PFSK-1 (cell line): ENCODE results near the gene SEZ6L2.

ENCODE experiments used
- FOXP2 ChIP-seq: optimal IDR thresholded peaks from 2 replicates; pipeline ENCODE3; 2011; ENCODE audit warnings: borderline replicate concordance, control low read depth, inconsistent platforms; ENCODE audit not compliant: insufficient read depth; ENCODE audit errors: extremely low read length, extremely low read depth
- POLR2AphosphoS5 ChIP-seq: IDR thresholded peaks from 2 replicates; pipeline ENCODE4 v1.6.1; 2012; ENCODE audit warnings: low read depth, mild to moderate bottlenecking, control low read depth, low read length, moderate library complexity
- REST ChIP-seq, 2 experiments: IDR thresholded peaks; 2 replicates each; pipeline versions ENCODE4 v1.6.1 to v1.8.0; 2011 to 2012; ENCODE audit warnings: low read depth in 2 of 2, low read length in 2 of 2, control low read depth in 1 of 2, inconsistent platforms in 1 of 2, mild to moderate bottlenecking in 1 of 2, moderate library complexity in 1 of 2; ENCODE audit not compliant: insufficient read depth in 1 of 2
- SIN3A ChIP-seq: IDR thresholded peaks from 2 replicates; pipeline ENCODE4 v1.6.1; 2012; ENCODE audit warnings: mild to moderate bottlenecking, low read length, moderate library complexity, borderline replicate concordance; ENCODE audit not compliant: insufficient read depth
- TAF1 ChIP-seq: IDR thresholded peaks from 2 replicates; pipeline ENCODE4 v1.6.1; 2012; ENCODE audit warnings: low read length, control low read depth, borderline replicate concordance; ENCODE audit not compliant: insufficient read depth

SEZ6L2 gene

GRCh38 chr16:29916979-29917378 is 17.6 kb upstream of the SEZ6L2 start:
- TF ChIP-seq POLR2AphosphoS5: no peak
- TF ChIP-seq TAF1: no peak
- TF ChIP-seq FOXP2: no peak
- TF ChIP-seq REST (IDR thresholded peaks at IDR 0.05; ENCODE audit: insufficient read depth in 1 of 2, low read depth in 2 of 2, low read length in 2 of 2): no peak
- no peak for TF ChIP-seq SIN3A

GRCh38 chr16:29915590-29916247 is 16.4 kb upstream of the SEZ6L2 start:
- TF ChIP-seq REST (IDR thresholded peaks at IDR 0.05; ENCODE audit: insufficient read depth in 1 of 2, low read depth in 2 of 2, low read length in 2 of 2): no peak
- TF ChIP-seq SIN3A: no peak
- no peak for TF ChIP-seq FOXP2
- no peak for TF ChIP-seq POLR2AphosphoS5
- TF ChIP-seq TAF1: no peak

GRCh38 chr16:29913514-29913913 is 14.2 kb upstream of the SEZ6L2 start:
- TF ChIP-seq POLR2AphosphoS5 (no peak), TAF1 (no peak), SIN3A (no peak), REST (IDR thresholded peaks at IDR 0.05; ENCODE audit: insufficient read depth in 1 of 2, low read depth in 2 of 2, low read length in 2 of 2) (no peak), FOXP2 (no peak)

GRCh38 chr16:29912087-29912486 is 12.7 kb upstream of the SEZ6L2 start:
- TF ChIP-seq REST (IDR thresholded peaks at IDR 0.05; ENCODE audit: insufficient read depth in 1 of 2, low read depth in 2 of 2, low read length in 2 of 2) (no peak), POLR2AphosphoS5 (no peak), FOXP2 (no peak), TAF1 (no peak), SIN3A (no peak)

- no peak for TF ChIP-seq TAF1
- no peak for TF ChIP-seq SIN3A
- no peak for TF ChIP-seq POLR2AphosphoS5
- TF ChIP-seq REST (IDR thresholded peaks at IDR 0.05; ENCODE audit: insufficient read depth in 1 of 2, low read depth in 2 of 2, low read length in 2 of 2): no peak
- no peak for TF ChIP-seq FOXP2
Observed at GRCh38 chr16:29911676-29912010, 12.3 kb upstream of the SEZ6L2 start.
